GM10847 (cell line): ENCODE results near the gene DGKG.

Experiments used
- POLR2A ChIP-seq: IDR thresholded peaks from 2 replicates; pipeline ENCODE4 v1.6.1; 2011; ENCODE audit not compliant: insufficient read length; ENCODE audit errors: extremely low read depth

Gene DGKG

DNA sequence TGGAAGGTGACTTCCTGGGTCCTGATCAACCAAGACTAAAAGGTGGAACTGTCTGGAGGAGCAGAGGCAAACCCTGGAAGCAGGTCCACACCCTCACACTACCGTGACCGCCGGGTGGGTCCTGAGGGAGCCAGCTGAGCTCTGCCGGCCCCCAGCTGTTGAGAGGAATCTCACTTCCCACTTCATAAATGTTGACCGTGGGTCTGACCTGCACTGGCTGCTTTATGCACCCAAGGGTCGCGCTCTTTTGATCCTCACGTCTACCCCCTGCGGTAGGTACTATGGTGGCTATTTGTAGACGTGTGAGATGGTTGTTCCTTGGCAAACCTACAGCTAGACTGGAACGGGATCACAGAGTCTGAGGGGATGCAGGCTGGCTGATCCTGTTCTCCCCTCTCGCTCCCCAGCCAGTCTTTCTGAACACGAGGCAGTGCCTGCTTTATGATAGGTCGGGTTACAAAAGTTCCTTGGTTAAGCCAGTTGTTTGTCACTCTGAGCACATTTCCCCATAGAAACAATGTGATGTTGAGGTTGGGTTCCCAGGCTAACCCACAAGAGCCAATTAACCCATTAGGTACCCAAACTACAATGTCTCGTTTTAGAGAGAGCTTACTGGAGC, 140.2 kb downstream of the DGKG start:
- no peak for TF ChIP-seq POLR2A

DNA sequence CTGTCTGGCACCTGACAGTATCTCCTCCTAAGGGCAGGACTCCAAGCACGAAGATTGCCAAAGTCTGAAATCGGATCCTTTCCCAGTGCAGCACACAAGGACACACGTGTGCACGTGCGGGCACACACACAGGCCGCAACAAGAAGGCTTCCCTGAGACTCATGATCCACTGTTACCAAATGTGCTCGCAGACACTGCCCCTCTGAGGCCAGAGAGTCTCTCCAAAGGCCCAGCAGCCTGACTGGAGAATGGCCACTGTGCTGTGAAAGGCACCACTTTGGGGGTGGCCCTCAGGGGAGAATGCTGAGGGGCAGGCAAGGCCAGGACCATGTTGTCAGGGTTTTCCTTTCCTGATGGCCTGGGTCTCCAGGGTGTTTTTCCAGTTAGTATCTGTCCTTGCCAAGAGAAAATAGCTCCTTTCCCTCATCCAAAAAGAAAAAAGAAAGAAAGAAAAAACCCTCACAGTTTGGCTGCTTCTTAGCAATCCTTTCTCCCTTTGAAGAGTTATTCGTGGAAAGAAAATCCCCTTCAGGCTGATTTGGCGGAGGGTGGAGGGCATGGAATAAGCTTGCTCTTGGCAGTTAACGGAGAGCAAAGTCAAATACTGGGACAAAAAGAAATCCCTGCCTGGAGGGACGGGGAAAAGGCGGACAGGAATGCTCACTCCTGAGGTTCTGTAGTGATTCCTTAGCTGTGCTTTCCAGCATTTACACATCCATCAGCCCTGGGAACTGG, 141.0 kb downstream of the DGKG start:
- no peak for TF ChIP-seq POLR2A

DNA sequence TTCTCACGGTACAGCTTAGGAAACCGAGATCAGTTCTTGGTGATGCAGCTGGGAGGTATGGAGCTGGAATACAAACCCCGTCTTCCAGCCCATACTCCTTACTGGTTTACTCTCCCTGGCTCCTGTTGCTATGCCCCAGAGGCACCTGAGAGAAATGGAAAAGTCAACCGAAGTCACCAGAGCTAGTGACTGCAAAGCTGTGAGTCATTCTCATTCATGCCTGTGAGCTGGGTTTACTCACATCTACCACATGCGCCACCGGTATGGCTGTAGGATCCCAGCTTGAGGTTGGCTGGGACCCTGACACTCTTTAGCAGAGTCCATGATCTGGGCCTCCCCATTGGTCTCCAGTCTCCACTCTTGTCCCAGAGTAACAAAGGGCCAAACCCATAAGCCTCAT, 141.7 kb downstream of the DGKG start:
- TF ChIP-seq POLR2A, result no peak

DNA sequence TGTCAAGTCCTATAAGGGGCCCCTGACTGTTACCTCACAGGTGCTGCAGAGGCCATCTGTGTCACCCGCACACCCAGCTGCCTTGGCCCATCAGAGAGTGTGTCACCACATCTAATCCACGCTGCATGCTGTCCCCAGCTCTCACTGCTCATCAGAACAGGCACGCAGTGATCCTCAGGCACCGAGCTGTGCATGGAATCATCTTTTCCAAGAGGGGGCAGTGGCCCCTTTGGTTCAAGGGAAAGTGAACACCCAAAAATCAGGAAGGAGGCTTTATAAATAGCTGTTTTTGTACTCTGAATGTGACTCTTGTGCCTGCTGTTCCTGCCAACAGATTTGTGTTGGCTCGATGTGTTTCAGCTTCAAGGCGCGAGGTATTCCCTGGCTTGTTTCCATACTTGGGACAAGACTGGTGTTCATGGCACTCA, 142.8 kb downstream of the DGKG start:
- no peak for TF ChIP-seq POLR2A

DNA sequence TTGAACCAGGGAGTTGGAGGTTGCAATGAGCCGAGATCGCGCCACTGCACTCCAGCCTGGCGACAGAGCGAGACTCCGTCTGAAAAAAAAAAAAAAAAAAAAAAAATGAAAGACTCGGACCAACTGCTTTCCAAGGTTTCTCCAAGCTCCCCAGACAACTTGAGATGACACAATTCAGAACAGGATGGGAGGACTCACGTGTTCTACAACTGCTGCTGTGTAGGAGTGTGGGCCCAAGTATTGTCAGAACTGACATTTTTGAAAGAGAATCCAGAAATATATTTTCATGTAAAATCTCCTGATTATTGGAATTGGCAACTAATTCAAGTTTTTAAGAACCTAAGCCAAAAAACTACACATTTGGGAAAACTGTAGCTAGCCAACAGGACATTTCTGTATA, 143.6 kb downstream of the DGKG start:
- no peak for TF ChIP-seq POLR2A

DNA sequence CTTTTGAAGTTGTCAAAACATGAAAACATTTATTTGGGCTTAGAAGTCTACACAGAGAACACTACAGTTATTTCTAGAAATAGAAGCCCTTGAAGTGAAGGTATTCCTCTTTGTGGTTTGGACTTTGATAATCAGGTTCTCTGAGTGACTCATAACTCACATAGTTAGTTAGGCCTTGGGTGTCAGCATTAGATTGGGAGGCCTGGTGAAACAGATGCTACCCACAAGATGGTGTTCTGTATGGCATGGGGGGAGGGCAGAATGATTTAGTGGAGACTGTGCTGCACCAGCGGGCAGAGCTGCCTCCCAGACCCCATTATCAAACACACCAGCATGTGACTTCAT, 144.2 kb downstream of the DGKG start:
- TF ChIP-seq POLR2A, result no peak

DNA sequence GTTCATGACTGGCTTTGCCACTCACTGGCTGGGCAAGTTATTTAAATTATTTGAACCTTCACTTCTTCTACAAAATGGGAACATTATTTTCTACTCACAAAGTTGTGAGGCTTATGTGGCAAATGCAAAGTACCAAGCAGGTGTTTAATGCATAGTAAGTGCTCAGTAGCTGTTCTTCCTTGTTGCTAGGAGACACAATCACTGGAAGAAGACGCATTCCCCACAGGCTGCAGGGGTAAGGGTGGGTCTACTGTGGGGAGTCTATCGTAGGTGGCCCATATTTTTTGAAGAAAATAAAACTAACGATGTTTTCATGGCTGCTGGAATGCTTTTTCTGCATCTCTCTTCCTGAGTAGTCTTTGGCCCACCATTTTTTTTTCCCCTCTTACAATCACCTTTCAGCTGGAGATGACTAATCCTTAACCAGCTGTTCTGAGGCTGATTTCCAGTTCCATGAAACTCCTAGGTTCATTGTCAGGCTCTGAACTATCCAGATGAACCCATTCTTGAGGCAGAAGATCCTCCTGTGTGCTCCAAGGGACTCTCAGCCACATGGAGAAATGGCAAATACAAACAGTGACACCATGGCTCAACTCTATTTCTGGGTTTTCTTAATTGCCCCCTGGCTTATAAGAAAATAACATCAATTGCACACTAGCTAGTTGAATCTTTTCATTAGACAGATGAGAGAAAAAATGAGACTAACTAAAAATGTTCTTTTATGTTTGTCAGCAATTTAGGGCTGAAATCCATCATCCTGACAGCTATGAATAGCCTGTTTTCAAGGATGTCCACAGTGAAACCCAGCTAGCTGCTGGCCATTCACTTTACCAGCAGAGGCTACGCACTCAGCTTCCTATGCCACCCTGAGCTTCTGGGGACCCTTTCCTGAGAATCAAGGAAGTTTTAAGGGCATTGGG, 144.9 kb downstream of the DGKG start:
- TF ChIP-seq POLR2A, result no peak

DNA sequence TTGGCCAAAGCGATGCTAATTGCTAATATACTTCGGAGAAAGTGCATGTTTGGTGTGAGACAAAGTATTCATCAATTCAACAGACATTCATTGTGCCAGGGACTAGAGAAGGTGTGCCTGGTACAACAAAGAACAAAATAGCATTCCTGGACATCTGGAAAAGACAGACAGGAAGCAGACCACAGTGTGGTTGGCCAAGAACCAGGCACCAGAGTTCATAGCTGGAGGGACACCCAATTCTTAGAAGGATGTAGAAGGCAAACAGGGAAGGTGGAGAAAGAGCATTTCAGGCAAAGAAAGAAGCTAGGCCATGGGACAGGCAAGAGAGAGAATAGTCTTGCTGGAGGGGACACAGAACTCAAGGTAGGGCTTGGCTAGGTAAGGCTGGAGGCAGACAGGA, 147.4 kb downstream of the DGKG start:
- no peak for TF ChIP-seq POLR2A

DNA sequence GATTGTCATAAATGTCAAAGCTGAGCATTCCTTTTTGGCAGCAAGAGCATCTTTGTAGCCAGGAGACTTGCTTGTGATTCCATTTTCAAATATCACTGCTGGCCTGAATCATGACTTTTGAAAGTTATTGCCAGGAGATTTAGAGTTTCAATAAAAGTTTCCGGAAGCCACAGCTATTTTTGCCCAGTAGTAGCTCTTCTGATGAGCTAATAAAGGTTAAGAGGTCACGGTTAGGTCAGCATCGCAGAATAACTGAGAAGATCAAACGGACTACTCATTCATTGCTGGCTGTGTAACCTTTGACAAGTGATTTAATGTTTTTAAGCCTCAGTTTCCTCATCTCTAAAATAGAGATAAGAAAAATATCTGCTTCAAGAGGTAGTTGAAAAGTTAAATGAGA, 148.1 kb downstream of the DGKG start:
- TF ChIP-seq POLR2A, result no peak

DNA sequence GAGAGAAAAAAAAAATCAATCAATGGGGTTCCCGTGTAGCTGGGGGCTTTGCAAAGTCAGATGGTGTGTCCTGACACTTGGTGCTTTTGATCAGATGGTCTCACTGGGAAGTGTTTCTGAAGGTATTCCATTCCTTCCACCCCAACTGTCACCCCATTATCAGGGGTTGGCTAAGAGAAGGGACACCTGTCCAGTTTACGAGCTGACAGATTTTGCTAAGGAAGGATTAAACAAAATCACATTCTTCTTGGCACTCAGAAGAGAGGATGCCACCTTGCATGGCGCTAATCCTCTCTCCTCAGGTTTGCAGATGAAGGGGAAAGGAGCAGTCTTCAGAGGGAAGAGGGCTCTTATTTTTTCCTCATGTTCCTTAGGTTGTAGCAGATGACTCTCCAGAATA, 149.4 kb downstream of the DGKG start:
- TF ChIP-seq POLR2A, result no peak

DNA sequence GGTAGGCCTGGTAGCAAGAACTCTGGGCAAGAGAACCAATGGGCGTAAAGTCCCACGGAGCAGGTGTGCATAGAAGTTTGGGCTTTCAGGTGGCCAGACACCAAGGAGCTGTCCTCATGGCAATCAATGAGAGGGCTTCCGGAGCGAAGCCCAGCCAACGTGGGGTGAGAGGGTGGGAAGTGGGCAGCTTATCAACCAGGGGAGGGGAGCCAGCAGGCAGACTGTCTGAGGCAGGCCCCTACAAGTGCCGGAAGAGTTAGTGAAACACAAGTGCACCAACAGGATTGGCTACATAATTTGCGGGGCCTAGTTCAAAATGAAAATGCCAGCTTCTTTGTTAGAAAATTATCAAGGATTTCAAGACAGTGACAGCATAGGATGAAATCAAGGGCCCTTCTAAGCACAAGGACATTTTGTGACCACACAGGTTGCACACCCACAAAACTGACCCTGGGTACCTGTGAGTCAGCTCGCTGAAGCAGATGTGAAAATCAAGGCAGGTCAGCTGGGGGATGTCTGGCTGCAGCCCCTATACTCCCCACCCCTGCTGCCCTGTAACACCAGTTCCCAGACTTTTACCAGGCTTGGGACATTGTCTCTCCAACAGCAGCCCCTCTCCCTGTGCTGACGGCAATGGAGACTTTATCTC, 151.1 kb downstream of the DGKG start:
- TF ChIP-seq POLR2A, result no peak

DNA sequence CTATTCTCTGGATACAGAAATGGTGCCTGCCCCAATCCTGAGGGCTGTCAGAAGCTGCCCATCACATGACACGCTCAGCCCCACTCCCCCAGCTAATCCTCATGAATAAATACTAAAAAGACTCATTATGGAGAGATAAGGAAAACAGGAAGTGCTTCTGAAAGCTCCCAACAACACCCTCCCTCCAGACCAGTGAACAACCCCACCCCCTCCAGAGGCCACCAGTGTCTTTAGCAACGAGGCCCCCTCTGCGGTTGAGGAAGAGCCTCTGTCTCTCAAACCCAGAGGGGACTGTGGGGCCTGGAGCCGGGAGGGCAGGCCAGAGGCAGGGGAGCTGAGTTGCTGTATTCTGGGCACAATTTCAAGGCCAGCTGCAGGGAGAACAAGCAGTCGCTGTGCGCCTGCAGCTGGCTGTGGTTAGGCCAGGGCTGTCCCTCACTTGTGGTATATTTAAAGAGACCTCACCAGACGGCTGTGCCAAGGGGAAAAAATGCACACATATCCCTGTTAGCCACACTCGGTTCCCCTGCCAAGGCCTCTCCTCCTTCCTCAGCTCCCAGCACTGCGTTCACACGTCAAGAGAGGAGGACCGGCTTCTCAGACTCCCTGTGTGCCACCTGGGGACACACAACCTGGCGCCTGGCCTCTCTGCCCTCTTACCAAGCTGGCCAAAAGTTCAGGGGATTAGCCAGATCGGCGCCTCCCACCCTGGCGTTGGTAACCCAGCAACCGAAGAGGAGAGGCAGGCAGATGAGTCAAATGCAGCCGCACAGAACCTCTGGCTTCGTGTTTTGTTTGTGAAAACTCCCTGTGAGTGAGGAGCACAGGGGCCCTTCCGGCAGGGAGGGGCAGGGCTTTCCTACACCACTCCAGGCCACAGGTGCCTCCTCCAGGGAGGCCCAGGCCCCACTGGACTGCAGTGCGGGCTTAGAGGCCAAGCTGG, 152.0 kb downstream of the DGKG start:
- TF ChIP-seq POLR2A, result no peak

DNA sequence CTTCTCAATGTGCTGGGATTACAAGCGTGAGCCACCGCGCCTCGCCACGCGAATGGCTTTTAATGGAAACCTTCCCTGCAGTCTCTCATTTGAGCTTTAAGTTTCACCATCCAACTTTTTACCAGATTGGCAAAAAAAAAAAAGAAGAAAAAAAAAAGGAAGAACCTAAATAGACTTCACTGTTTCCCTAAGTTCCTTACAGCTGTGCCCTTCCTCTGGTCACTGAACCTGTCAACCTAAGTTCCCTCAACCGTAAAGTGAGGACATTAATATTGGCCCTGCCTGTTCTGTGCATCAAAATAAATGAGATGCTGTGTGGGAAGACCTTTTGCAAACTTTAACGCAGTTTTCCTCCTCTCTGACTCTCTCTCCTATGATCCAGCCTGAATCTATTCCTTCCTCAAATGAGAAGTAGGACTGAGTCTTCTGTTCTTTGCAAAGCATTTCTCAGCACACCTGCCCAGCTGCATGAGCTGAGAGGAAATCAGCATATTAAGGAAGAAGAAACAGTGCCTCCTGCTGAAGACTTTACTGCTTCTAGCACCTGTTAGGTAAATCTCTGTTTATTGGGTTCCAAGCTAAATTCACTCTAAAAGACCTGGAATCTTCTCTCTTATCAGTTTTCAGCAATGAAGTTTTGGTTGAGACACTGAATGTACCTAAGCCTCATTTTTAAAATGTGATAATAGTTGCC, 153.6 kb downstream of the DGKG start:
- TF ChIP-seq POLR2A, result no peak

DNA sequence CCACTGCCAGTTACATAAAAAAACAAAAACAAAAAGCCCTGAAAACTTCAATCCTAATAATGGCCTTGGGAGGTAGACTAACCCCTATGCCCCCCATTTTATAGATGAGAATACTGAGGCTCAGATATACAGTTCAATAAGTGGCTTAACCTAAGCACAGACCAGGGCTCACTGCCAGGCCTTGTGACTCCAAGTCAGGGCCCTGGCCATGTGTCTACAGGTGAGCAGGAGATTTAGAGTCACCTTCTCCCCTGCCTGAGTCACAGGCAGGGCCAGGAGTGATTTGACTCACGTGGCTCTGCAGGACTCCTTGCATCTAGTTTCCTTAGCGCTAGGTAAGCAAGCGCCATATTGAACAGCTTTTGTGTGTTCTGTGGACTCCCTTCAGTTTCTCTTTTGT, 154.5 kb downstream of the DGKG start:
- no peak for TF ChIP-seq POLR2A
